Measurements from ENCODE around the gene ZFHX3. TPM values are rescaled to one million over a fixed set of nuclear protein-coding genes. Genes with fewer than 3 reads are reported as not detected.

Gene ZFHX3
- total RNA-seq, 1 experiment from 2014 or later, result 5.1 TPM

DNA sequence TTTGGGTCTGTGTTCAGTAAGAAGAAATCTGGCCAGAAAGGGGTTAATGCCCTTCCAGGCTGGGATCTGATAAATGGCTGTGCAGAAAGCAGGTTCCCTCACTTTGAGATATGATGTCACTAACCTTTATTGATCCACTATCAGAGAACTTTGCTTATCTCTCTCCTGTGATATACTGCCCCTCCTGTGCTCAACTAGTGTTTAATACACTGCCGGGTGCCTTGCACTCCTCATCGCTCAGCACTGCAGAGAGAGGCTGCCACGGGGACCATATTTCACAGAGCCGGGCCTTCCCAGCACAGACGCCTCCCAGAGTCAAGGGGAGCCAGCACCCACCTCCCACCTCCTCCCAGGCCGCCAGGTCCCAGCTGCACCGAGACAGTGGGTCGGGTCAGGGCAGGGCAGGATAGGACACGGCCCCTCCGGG, 20.2 kb downstream of the ZFHX3 start:
- Histone ChIP-seq H3K27ac (no peak overlapping the region), H3K27me3 (no peaks in the 10 kb centered on the region), H3K9me3 (replicated peaks) (no peaks in the 10 kb centered on the region), H3K36me3 (no peaks in the 10 kb centered on the region), H3K4me3 (no peak overlapping the region), H3K4me1 (peaks cover 21% of the 10 kb centered on the region)
- no peak for DNase-seq

DNA sequence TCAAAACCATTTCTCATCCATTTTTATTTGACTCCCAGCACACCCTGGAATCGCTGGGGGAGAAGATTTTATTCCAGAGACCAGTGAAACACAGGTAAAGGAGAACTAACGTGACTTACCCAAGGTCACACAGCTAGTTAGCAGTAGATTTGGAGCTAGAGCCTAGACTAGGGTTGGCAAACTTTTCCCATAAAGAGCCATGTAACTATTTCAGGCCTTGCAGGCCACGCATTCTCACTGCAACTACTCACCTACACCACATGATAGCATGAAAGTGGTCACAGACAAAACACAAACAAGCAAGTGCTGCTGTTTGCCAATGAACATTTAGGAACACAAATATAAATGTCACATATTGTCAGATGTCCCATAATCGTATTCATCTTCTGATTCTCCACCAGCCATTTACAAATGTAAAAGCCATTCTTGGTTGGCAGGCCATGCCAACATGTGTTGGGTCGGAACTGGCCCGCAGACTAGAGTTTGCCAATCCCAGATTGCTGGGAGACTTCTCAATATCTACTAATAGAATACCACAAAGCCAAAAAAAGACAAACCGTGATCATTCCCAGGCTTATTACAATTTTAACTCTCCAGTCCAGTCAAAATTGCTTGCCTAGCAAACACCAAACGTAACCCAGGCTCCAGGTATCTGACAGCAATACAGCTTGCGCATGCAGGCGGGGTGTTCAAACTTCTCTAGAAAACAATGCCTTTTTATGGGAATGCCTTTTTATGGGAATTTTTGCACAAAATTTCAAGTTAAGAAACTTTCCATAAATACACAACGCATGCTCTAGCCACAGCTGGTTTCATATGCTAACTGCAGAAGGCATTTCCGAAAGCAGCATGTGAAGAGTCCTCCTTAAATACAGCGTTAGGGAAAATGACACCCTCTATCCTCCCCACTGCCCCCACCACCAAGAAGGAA, 20.9 kb downstream of the ZFHX3 start:
- Histone ChIP-seq H3K27ac (no peak overlapping the region), H3K9me3 (replicated peaks) (no peaks in the 10 kb centered on the region)
- no peak for DNase-seq

DNA sequence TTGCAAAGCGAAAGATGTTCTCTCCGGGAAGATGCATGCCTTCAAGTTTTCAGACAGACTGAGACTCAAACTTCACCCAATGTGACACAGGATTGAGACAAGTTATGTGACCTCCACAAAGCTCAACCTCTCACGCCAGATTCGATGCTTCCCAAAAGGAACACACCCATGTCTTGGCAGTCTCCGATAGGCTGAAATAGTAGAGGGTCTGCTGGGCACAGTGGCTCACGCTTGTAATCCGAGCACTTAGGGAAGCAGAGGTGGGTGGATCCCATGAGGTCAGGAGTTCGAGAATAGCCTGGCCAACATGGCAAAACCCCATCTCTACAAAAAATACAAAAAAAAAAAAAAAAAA, 22.1 kb downstream of the ZFHX3 start:
- no peaks in the 10 kb centered on the region for H3K36me3 ChIP-seq
- H3K4me1 ChIP-seq, result peaks cover 10% of the 10 kb centered on the region
- no peak overlapping the region for H3K4me3 ChIP-seq
- DNase-seq, result no peak
- no peaks in the 10 kb centered on the region for H3K27me3 ChIP-seq
- no peak overlapping the region for H3K27ac ChIP-seq
- no peaks in the 10 kb centered on the region for H3K9me3 ChIP-seq (replicated peaks)

More for the DNA sequence above, 20.9 kb downstream of the ZFHX3 start:
- no peaks in the 10 kb centered on the region for H3K36me3 ChIP-seq
- H3K4me1 ChIP-seq, result peaks cover 16% of the 10 kb centered on the region
- H3K27me3 ChIP-seq, result no peaks in the 10 kb centered on the region
- no peak overlapping the region for H3K4me3 ChIP-seq

DNA sequence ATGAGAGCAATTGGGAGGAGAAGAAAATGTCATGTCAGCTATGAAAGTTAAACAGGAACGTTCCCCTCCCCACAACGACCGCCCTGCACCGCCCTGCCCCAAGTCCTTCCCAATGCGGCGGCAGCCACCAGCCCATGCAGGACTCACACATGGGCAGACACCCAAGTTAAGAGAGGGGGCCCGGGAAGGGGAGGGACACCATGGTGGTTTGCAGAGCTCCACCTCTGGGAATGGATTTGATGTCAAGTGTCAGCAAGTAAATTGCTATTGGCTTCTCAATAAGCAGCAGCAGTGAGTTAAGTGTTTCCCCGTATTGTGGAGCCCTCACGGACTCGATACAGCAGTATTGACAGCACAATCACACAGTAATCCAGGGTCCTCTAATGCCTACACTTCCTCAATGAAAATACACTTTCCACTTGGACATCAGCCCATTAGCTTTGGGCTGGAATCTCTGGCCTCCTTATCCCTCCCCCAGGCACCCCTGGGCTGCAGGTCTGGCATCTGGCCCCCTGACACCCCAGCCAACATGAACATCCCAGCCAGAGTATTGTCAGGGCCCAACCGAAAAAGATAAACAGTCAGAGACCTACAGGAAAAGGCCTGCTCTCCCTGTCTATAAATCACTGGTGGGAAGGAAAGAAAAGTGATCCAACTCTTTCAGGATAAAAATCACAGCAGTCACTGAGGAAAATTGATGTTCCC, 22.6 kb downstream of the ZFHX3 start:
- peaks cover 14% of the 10 kb centered on the region for H3K4me1 ChIP-seq
- no peak overlapping the region for H3K27ac ChIP-seq
- H3K9me3 ChIP-seq (replicated peaks), result no peaks in the 10 kb centered on the region
- H3K27me3 ChIP-seq, result no peaks in the 10 kb centered on the region
- H3K36me3 ChIP-seq, result no peaks in the 10 kb centered on the region
- H3K4me3 ChIP-seq, result no peak overlapping the region
- DNase-seq, result no peak

DNA sequence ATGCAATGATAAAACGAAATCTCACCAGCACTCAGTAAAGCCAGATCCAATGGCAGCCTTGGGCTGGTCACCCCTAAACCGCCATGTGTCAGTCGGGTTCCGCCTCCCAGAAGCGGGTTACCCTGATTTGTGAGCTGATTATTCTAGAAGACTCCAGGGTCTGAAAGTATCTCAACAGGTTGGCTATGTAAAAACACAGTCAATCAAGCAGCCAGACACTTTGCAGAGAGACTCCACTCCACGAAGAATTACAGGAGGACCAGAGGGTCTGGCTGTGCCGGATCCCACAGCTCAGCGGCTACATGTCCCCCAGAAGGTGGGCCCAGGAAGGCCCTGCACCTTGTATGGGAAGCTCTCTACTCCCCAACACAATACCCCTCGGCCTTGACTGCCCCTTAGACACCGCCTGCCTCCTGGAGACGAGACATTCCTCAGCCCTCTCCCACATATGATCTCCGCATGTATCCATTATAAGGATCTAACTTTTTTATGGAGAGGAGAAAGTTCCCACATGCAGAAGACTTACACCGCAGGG, 23.3 kb downstream of the ZFHX3 start:
- H3K27me3 ChIP-seq, result no peaks in the 10 kb centered on the region
- H3K9me3 ChIP-seq (replicated peaks), result no peaks in the 10 kb centered on the region
- no peak overlapping the region for H3K27ac ChIP-seq
- no peaks in the 10 kb centered on the region for H3K36me3 ChIP-seq
- H3K4me3 ChIP-seq, result no peak overlapping the region
- DNase-seq, result no peak
- H3K4me1 ChIP-seq, result peaks cover 15% of the 10 kb centered on the region

DNA sequence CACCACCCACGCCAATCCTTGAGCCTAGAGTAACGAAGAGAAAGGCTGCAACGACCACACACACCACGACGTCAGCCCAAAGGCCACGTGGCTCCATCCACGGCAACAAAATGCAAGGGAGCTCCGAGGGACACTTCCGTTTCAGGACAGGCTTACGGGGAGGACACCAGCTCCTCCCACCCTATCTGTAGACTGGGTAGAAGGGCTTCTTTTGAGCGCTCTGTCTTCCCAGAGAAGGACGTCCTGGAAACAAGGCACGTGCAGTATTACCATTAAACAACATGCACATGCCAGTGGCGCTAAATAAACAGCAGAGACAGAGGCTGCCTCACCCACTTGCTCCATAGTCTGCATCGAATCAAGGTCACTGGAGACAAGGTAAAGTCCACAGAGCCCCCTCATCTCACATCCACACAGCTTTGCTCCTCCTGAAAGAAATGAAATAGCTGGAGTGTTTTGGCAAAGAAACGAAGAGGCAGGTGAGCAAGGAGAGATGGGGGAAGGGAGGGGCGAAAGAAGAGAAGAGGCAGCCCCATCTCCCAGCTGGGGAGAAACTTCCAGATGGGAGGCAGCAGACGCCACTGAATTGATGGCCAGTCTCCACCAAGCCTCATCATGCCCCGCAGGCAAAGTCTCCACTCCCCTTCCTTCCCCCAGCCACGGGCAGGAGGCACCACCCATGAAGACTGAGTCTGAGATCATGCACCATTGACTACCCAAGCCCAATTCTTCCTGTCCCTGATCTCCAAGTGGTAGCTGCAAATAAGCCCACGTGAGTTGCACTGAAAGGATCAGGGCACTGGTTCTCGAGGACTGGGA, 24.0 kb downstream of the ZFHX3 start:
- Histone ChIP-seq H3K4me3 (no peak overlapping the region), H3K4me1 (peaks cover 22% of the 10 kb centered on the region), H3K36me3 (no peaks in the 10 kb centered on the region), H3K9me3 (replicated peaks) (no peaks in the 10 kb centered on the region), H3K27me3 (no peaks in the 10 kb centered on the region), H3K27ac (no peak overlapping the region)
- no peak for DNase-seq

DNA sequence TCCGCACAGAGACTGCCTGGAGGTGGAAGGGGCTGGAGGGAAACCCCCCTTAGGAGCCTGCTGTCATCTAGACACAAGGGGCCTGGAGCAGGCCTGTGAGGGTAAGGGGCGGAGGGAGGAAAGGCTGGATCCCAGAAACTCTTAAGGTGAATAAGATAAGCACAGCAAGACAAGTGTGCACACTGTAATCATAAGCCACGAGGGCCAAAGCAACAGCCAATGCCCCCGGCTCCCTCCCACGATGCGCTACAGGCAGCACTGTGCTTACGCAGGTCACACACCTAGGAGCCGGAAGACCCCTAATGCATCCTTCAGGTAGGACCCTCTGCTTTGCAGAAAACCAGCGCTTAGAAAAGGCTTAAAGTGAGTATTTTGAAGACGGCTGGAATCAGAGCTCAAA, 24.6 kb downstream of the ZFHX3 start:
- no peak overlapping the region for H3K4me3 ChIP-seq
- peaks cover 26% of the 10 kb centered on the region for H3K4me1 ChIP-seq
- H3K36me3 ChIP-seq, result no peaks in the 10 kb centered on the region
- no peaks in the 10 kb centered on the region for H3K27me3 ChIP-seq
- no peak for DNase-seq
- H3K27ac ChIP-seq, result no peak overlapping the region
- H3K9me3 ChIP-seq (replicated peaks), result no peaks in the 10 kb centered on the region

DNA sequence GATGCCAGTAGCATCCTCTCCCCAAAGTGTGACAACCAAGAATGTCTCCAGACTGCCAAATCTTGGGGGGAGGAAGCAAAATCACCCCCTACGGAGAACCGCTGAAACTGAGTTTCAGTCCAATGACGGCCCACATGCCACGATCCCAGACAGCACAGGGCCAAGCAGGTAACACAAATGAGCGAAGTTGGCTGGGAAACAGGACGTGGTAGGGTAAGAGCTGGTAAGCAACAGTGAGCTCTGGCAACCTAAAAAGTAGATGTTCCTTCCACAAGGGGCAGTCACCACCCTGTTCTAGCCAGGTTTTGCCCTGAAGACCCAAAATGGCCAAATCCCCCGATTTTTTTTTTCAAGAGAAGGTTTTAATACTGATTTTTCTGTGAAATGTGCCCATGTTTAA, 25.4 kb downstream of the ZFHX3 start:
- H3K9me3 ChIP-seq (replicated peaks), result no peaks in the 10 kb centered on the region
- H3K4me1 ChIP-seq, result peaks cover 26% of the 10 kb centered on the region
- H3K36me3 ChIP-seq, result no peaks in the 10 kb centered on the region
- no peak overlapping the region for H3K27ac ChIP-seq
- no peak overlapping the region for H3K4me3 ChIP-seq
- H3K27me3 ChIP-seq, result no peaks in the 10 kb centered on the region
- DNase-seq, result no peak

DNA sequence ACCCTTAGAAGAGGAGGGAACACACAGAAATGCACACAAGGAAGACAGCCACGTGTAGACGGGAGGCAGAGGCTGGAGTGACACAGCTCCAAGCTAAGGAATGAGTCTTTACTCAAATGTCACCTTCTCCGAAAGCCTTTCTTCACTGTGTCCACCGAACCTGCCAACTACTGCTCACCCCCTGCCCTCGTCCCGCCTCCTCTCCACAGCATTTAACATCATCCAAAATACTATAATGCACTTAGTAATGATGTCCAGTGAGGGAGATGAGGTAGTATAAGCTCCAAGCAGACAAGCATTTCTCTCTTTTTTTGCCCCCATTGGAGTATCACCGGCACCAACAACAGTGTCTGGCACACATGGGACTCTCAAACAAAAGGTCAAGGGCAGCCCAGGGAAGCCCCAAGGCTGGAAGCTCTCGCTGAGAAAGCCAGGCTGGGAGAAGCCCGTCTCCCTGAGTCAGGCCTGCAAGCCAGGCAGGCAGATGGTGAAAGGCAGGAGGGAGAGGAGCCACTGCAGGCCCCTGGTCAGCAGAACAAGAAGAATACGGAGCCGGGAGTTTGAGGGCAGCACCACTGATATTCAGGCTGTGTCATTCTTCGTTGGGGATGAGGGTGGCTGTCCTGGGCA, 25.9 kb downstream of the ZFHX3 start:
- Histone ChIP-seq H3K9me3 (replicated peaks) (no peaks in the 10 kb centered on the region), H3K27me3 (no peaks in the 10 kb centered on the region), H3K36me3 (no peaks in the 10 kb centered on the region), H3K27ac (no peak overlapping the region), H3K4me3 (no peak overlapping the region), H3K4me1 (peaks cover 26% of the 10 kb centered on the region)
- no peak for DNase-seq

DNA sequence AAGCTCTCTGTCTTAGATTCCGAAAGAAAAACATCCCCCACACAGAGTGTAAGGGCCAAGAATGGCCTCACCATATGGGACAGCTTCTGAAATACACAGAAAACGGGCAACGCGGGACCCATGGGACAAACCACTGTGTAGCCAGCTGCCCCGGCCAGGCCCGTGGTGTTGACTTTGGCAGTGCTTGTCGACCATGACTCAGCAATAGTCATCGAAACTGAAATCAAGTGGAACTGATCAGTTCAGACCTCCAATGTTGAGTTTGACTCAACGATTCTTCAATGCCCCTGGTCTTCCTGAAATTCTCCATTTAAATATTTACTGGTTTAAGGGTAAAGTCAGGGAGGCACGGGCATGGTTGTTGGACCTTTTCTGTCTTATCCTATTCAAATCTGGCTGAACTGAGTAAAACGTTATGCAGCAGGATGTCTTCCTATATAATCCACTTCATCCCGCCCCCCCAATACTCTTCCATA, 27.5 kb downstream of the ZFHX3 start:
- Histone ChIP-seq H3K4me1 (peaks cover 23% of the 10 kb centered on the region), H3K36me3 (no peaks in the 10 kb centered on the region), H3K9me3 (replicated peaks) (no peaks in the 10 kb centered on the region), H3K27me3 (no peaks in the 10 kb centered on the region), H3K4me3 (peak overlapping the region; percentile 46), H3K27ac (peak overlapping the region; percentile 82)
- DNase-seq, result peak; percentile 87

DNA sequence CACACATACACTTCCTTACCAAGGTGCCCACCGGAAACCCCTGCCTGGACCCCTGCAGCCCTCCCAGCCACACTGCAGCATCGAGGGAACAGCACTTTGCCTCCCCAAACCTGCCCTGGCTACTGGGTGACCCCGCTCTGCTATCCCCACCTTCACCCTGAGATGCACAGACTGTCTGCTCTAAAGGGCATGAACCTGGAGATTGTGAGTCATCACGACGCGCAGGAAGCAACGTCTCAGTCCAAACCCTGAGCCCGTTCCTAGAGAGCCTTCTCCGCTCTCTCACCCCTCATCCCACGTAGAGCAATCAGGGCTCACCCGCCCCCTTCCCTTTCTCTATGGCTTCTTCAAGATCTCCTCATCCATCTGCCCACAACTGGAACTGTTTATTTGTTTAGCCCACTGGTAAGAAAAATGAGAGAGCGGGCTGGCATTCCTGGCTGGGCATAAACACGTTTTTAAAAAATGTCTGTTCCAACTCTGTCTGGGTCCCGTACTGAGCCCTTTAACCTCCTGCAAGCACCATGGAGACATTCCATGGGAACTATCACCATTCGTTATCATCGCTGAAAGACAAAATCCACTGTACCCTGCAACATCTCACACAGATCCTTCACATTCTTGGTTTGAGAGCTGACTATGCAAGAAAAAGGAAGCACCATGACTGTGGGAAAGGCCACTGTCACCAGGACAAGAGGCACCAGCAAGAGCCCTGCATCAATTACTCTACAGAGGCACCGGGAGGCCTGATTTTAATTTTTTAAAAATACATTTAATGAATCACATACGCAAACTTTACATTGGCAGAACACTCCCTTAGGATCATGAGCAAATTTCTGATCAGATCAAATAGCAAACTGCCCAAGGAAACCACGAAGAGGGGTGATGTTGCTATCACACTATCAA, 28.2 kb downstream of the ZFHX3 start:
- Histone ChIP-seq H3K27ac (peak overlapping the region; percentile 82), H3K4me1 (peaks cover 23% of the 10 kb centered on the region), H3K9me3 (replicated peaks) (no peaks in the 10 kb centered on the region), H3K36me3 (no peaks in the 10 kb centered on the region), H3K4me3 (peak overlapping the region; percentile 46), H3K27me3 (no peaks in the 10 kb centered on the region)
- DNase-seq, result peak; percentile 34 to 54

DNA sequence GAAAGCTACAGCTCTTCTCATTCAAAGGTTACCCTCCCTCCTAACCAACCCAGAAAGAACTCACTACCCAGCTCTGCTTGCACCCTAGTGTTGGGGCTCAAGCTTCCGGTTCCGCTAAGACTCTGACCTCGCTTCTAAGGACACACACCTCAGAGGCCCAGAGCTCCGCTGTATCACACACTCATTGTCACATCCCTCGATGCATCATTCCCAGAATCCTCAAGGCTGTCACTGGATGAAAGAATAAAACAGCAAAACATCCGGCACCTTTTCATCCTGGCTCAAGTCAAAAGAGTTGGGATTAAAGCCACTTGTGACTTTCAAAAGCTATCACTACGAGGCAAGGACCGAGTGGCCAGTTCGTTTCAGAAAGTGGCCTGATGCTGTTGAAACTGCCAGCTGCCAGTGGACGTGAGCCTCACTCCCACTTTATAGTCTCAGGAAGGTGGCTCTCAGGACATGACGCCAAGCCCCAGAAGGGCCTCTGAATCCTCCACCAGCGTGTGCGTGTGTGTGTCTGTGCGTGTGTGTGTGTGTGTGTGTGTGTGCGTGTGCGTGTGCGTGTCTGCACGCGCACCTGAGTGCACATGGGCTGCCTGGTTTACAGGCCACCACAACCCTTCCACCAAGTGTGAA, 29.0 kb downstream of the ZFHX3 start:
- Histone ChIP-seq H3K36me3 (no peaks in the 10 kb centered on the region), H3K4me3 (peak overlapping the region; percentile 46), H3K4me1 (peaks cover 23% of the 10 kb centered on the region), H3K27me3 (no peaks in the 10 kb centered on the region), H3K9me3 (replicated peaks) (no peaks in the 10 kb centered on the region), H3K27ac (peak overlapping the region; percentile 82)
- no peak for DNase-seq

DNA sequence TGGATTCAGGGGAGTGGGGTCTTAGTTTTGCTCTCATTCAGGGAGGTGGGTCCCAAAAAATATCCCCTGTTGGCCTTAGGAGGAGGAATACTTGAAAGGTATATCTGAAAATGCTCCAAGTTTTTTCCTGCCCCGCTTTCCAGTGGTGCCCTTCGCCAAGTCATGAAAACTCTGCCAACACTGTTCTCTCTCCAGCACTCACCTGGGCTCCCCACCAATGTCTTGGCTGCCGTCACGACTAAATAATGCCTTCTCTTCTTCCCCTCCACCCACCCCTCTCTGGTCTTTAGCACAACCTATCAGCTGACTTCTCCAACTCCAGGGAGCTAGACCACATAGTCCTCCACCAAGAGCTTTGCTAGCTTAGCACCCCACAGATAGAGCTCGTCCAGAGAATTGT, 30.6 kb downstream of the ZFHX3 start:
- Histone ChIP-seq H3K27me3 (no peaks in the 10 kb centered on the region), H3K27ac (no peak overlapping the region), H3K4me1 (peaks cover 23% of the 10 kb centered on the region), H3K4me3 (no peak overlapping the region), H3K9me3 (replicated peaks) (no peaks in the 10 kb centered on the region), H3K36me3 (no peaks in the 10 kb centered on the region)
- DNase-seq, result no peak

Measured in SJCRH30 (cell line).